Measurements from ENCODE around the gene MED13L.

MED13L gene

DNA sequence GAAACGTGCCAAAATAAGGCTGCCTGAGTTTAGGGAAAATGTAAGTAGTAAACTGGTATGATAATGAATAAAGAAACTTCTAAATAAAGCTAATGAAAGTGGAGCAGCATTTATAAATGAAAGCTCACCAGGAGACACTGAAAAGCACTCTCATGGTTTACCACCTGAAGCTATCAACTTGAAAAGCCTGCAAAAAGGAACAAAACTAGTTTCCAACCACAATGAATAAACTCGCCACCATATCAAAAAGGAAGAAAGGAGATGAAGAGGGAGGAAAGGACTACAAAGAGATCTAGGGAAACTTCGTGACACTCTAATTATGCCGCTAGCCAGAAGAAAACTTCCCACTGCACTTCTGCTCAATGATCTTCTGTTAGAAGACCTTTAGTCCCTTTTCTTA lies 66.7 kb downstream of the MED13L start:
- FAIRE-seq, result no peak
- TF ChIP-seq, protein P1, sequence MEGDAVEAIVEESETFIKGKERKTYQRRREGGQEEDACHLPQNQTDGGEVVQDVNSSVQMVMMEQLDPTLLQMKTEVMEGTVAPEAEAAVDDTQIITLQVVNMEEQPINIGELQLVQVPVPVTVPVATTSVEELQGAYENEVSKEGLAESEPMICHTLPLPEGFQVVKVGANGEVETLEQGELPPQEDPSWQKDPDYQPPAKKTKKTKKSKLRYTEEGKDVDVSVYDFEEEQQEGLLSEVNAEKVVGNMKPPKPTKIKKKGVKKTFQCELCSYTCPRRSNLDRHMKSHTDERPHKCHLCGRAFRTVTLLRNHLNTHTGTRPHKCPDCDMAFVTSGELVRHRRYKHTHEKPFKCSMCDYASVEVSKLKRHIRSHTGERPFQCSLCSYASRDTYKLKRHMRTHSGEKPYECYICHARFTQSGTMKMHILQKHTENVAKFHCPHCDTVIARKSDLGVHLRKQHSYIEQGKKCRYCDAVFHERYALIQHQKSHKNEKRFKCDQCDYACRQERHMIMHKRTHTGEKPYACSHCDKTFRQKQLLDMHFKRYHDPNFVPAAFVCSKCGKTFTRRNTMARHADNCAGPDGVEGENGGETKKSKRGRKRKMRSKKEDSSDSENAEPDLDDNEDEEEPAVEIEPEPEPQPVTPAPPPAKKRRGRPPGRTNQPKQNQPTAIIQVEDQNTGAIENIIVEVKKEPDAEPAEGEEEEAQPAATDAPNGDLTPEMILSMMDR (IDR thresholded peaks at IDR 0.05; ENCODE audit: insufficient read depth, missing control alignments), result no peak
- DNase-seq (ENCODE audit: insufficient read length, low spot score), result no peak

DNA sequence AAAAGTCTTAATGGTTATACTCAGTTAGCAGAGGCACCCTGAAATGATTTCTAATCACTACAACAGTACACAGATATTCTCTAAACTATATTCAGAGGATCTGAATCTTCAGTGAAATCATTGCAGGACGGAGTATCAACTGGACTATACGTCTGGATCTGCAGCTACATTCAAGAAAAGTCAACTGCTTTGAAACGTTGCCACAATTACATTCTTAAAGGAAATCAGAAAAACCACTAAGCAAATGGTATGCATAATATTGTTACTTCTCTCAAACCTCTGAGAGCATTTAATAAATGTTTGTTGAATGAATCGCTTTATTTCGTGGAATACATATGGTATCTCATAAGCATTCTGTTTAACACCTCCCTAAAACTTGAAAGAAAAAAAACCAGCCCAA lies 67.4 kb downstream of the MED13L start:
- TF ChIP-seq, protein P1 (IDR thresholded peaks at IDR 0.05; ENCODE audit: insufficient read depth, missing control alignments), result no peak
- FAIRE-seq, result no peak
- no peak for DNase-seq (ENCODE audit: insufficient read length, low spot score)

DNA sequence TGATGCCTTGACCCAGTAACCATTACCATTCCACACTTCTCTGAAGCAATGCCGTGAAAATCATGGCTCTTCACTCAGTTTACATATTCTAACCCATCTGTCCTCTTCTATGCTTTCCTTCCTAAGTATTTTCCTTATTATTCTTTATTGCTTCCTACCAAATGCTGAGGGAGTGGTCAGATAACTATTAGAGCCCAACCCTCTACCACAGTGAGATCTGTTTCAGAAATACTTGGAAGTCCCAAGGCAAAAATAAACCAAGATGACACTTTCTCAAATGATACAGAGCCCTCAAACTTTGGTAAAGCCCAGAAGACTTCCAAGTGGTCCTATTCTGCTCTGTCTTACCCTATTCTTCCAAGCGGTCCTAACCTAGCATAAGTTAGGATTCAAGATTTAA lies 68.0 kb downstream of the MED13L start:
- DNase-seq (ENCODE audit: insufficient read length, low spot score) (no peak), FAIRE-seq (no peak)
- TF ChIP-seq, protein P1 (IDR thresholded peaks at IDR 0.05; ENCODE audit: insufficient read depth, missing control alignments), result no peak

DNA sequence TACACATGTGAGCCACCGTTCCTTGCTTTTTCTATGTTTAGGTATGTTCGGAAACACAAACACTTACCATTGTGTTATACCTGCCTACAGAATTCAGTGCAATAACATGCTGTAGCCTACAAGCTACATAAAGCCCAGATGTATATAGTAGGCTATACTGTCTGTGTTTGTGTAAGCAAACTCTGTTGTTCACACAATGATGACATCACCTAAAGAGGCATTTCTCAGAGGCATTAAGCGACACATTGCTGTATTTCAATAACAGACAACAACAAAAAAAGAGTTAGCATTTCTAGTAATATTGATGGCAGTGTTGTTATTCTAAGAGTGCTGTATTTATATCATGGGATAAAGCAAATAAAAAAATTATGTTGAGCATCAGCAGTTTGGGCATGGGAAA lies 70.2 kb downstream of the MED13L start:
- no peak for DNase-seq (ENCODE audit: insufficient read length, low spot score)
- FAIRE-seq, result peak; percentile 58
- TF ChIP-seq, protein P1 (IDR thresholded peaks at IDR 0.05; ENCODE audit: insufficient read depth, missing control alignments), result no peak

DNA sequence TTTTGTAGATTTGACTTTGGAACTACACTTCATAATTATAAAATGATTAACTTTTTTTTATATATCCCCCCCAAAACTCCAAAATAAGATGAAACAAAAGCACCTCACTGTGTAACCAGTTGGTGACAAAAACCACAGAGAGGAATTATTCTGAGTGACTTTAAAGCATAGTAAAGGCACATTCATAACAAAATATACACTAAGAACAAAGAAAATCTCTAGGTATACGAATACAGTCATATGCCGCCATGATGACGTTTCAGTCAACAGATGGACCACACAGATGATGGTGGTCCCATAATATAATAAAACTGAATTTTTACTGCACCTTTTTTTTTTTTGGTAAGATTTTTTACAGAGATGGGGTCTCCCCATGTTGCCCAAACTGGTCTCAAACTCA lies 70.7 kb downstream of the MED13L start:
- no peak for FAIRE-seq
- TF ChIP-seq, protein P1 (IDR thresholded peaks at IDR 0.05; ENCODE audit: insufficient read depth, missing control alignments), result no peak
- DNase-seq (ENCODE audit: insufficient read length, low spot score), result no peak

DNA sequence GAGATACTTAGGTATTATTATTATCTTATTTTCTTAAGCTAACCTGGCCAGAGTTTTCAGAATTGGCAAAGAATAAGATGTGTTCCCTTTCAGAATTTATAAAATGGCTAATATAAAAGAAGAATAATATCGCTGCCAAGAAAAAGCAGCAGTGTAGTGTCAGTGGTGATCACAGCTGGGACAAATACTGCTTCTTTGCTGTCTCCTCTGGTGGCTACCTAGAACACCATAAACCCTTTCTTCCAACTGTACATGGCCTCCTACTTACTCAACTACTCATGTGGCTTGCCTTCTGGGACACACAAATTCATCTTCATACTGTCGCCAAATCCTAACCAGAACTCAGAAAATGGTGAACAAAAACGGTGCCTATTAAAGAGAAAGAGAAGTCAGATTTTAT lies 72.7 kb downstream of the MED13L start:
- TF ChIP-seq, protein P1 (IDR thresholded peaks at IDR 0.05; ENCODE audit: insufficient read depth, missing control alignments), result no peak
- DNase-seq (ENCODE audit: insufficient read length, low spot score) (no peak), FAIRE-seq (no peak)

DNA sequence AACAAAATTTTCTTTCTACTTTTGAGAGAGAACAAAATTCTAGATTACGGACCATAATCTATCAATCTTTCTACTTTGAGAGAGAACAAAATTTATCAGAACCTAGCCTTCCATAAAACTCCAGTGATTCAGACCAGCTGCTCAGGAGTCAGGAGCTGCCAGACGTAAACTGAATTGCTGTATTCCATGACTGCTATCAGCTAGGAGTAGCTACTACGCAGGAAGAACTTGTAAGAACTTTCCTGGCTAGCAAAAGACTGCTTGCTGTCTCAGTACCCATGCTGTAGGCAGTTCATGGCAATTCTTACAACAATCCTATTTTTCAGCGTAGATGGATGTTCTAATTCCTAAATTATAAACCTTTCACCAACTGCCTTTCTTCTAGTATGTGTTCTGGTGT lies 73.3 kb downstream of the MED13L start:
- TF ChIP-seq, protein P1 (IDR thresholded peaks at IDR 0.05; ENCODE audit: insufficient read depth, missing control alignments), result no peak
- DNase-seq (ENCODE audit: insufficient read length, low spot score) (no peak), FAIRE-seq (no peak)
